Left ventricle myocardium inferior (tissue), 1 donor: ENCODE measurements around the gene FKBP6. TPM values are rescaled to one million over a fixed set of nuclear protein-coding genes. Genes with fewer than 3 reads are reported as not detected.

Source experiments
- DNase-seq: peaks from one replicate; pipeline ENCODE4 v3.0.0-alpha.2; 2020
- H3K27ac ChIP-seq: fragments of 200-600 bp; replicated peaks from 2 replicates; pipeline ENCODE4 v1.8.0; 2021
- H3K27me3 ChIP-seq: fragments of 200-600 bp; 2 replicates; pipeline ENCODE4 v1.8.0; 2021; ENCODE audit warnings: low read depth
- H3K36me3 ChIP-seq: fragments of 200-600 bp; 2 replicates; pipeline ENCODE4 v1.8.0; 2021
- H3K4me1 ChIP-seq: fragments of 200-600 bp; 2 replicates; pipeline ENCODE4 v1.8.0; 2021
- H3K4me3 ChIP-seq: fragments of 200-600 bp; 2 replicates; pipeline ENCODE4 v1.8.0; 2021; ENCODE audit warnings: mild to moderate bottlenecking, moderate library complexity
- H3K9me3 ChIP-seq: fragments of 200-600 bp; replicated peaks from 2 replicates; pipeline ENCODE4 v1.8.0; 2021
- CTCF ChIP-seq: fragments of 200-600 bp; IDR thresholded peaks from 2 replicates; pipeline ENCODE4 v1.8.0; 2021; ENCODE audit warnings: antibody characterized with exemption, mild to moderate bottlenecking, borderline replicate concordance
- intact Hi-C: fragments of 100-400 bp; cut with micrococcal nuclease; formaldehyde crosslinking; loops from one replicate; pipeline ENCODE4 v1.11.0; 2022
- total RNA-seq: library from RNA; stranded (reverse); fragmentation: NEBNext Ultra II Directional; extraction: Animal tissue kit (Norgen Biotek cat#: 25700); gene quantifications from one replicate; pipeline ENCODE4 v1.2.1, GENCODE V29; 2021
- donor health status: DM: no; HTN: yes; CAD: no; lungs with severe emphysema.

FKBP6 gene
- total RNA-seq, 1 donor from 2014 or later = not detected

GRCh38 chr7:73382934-73383503 lies 55.1 kb downstream of the FKBP6 start:
- intact Hi-C loops = no loop called here
- no peak for TF ChIP-seq CTCF

DNA sequence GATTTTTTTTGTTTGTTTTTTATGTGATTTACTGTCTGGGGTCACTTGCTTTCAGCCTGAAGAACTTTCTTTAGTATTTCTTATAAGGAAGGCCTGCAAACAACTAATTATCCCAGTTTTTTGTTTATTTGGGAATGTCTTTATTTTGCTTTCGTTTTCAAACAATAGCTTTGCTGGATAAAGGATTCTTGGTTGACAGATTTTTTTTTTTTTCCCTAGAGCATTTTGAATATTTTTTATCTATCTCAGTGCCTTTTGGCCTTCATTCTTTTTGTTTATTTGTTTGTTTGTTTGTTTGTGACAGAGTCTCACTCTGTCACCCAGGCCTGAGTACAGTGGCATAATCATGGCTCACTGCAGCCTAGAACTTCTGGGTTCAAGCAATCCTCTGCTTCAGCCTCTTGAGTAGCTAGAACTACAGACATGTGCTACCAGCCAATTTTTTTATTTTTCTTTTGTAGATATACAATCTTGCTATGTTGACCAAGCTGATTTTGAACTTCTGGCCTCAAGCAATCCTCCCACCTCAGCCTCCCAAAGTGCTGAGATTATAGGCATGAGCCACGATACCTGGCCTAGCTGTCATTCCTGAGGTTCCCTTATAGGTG lies 59.4 kb downstream of the FKBP6 start:
- H3K4me3 ChIP-seq = no peak overlapping the region
- DNase-seq = no peak
- peaks cover 75% of the 10 kb centered on the region for H3K9me3 ChIP-seq
- no peak overlapping the region for H3K27ac ChIP-seq
- peaks cover 17% of the 10 kb centered on the region for H3K27me3 ChIP-seq
- no peaks in the 10 kb centered on the region for H3K36me3 ChIP-seq
- H3K4me1 ChIP-seq = no peaks in the 10 kb centered on the region
- intact Hi-C loops = no loop called here
- TF ChIP-seq CTCF = no peak

More at GRCh38 chr7:73382934-73383503, 55.1 kb downstream of the FKBP6 start:
- Histone ChIP-seq H3K4me3 (no peak overlapping the region), H3K27ac (no peak overlapping the region), H3K4me1 (no peaks in the 10 kb centered on the region), H3K36me3 (no peaks in the 10 kb centered on the region), H3K27me3 (peaks cover 39% of the 10 kb centered on the region), H3K9me3 (peaks cover 50% of the 10 kb centered on the region)
- DNase-seq = no peak

DNA sequence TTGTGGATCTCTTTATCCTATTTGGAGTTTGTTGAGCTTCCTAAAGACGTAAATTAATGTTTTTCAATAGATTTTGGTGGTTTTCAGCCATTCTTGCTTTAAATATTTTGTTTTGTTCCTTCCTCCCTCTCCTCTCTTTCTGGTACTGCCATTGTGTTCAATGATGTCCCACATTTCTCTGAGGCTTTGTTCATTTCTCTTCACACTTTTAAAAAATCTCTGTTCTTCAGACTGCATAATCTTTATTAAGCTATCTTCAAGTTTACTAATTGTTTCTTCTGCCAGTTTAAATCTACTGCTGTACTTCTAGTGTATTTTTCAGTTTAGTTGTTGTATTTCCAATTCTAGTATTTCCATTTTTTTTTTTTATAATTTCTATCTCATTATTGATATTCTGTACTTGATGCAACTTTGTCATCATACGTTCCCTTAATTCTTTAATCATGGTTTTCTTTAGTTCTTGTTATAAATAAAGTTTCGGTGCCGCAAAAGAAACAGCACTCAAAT lies 60.0 kb downstream of the FKBP6 start:
- Histone ChIP-seq H3K9me3 (peaks cover 70% of the 10 kb centered on the region), H3K27me3 (peaks cover 14% of the 10 kb centered on the region), H3K27ac (no peak overlapping the region), H3K4me3 (no peak overlapping the region), H3K36me3 (no peaks in the 10 kb centered on the region), H3K4me1 (no peaks in the 10 kb centered on the region)
- TF ChIP-seq CTCF = no peak
- no peak for DNase-seq
- intact Hi-C loops = no loop called here

GRCh38 chr7:73391396-73391795 lies 63.4 kb downstream of the FKBP6 start:
- no peak for TF ChIP-seq CTCF
- intact Hi-C loops = no loop called here
- no peak overlapping the region for H3K27ac ChIP-seq
- peaks cover 41% of the 10 kb centered on the region for H3K9me3 ChIP-seq
- no peaks in the 10 kb centered on the region for H3K36me3 ChIP-seq
- no peak for DNase-seq
- H3K4me1 ChIP-seq = no peaks in the 10 kb centered on the region
- peaks cover 17% of the 10 kb centered on the region for H3K27me3 ChIP-seq
- no peak overlapping the region for H3K4me3 ChIP-seq

DNA sequence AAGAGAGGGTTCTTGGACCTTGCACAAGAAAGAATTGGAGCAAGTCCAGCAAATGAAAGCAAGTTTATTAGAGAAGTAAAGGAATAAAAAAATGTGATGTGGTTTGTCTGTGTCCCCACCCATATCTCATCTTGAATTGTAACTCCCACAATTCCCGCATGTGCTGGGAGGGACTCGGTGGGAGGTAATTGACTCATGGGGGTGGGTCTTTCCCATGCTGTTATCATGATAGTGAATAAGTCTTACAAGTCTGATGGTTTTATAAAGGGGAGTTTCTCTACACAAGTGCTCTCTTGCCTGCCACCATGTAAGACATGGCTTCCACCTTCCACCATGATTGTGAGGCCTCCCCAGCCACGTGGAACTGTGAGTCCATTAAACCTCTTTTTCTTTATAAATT lies 66.5 kb downstream of the FKBP6 start:
- no peaks in the 10 kb centered on the region for H3K36me3 ChIP-seq
- peaks cover 17% of the 10 kb centered on the region for H3K27me3 ChIP-seq
- H3K27ac ChIP-seq = no peak overlapping the region
- no peak for DNase-seq
- no peak overlapping the region for H3K4me3 ChIP-seq
- H3K4me1 ChIP-seq = no peaks in the 10 kb centered on the region
- no peak for TF ChIP-seq CTCF
- peaks cover 11% of the 10 kb centered on the region for H3K9me3 ChIP-seq
- intact Hi-C loops = no loop called here
